PFSK-1 (cell line): ENCODE data around the gene PMFBP1.

ENCODE experiments used
- POLR2AphosphoS5 ChIP-seq: IDR thresholded peaks from 2 replicates; pipeline ENCODE4 v1.6.1; 2012; ENCODE audit warnings: low read depth, mild to moderate bottlenecking, control low read depth, low read length, moderate library complexity
- TF ChIP-seq, protein P1 (sequence below), 2 experiments: IDR thresholded peaks; 2 replicates each; pipeline versions ENCODE4 v1.6.1 to v1.8.0; 2011 to 2012; ENCODE audit warnings: low read depth in 2 of 2, low read length in 2 of 2, control low read depth in 1 of 2, inconsistent platforms in 1 of 2, mild to moderate bottlenecking in 1 of 2, moderate library complexity in 1 of 2; ENCODE audit not compliant: insufficient read depth in 1 of 2

GRCh38 chr16:72210072-72210471 is 38.1 kb upstream of the PMFBP1 start:
- no peak for TF ChIP-seq POLR2AphosphoS5
- TF ChIP-seq, protein P1, sequence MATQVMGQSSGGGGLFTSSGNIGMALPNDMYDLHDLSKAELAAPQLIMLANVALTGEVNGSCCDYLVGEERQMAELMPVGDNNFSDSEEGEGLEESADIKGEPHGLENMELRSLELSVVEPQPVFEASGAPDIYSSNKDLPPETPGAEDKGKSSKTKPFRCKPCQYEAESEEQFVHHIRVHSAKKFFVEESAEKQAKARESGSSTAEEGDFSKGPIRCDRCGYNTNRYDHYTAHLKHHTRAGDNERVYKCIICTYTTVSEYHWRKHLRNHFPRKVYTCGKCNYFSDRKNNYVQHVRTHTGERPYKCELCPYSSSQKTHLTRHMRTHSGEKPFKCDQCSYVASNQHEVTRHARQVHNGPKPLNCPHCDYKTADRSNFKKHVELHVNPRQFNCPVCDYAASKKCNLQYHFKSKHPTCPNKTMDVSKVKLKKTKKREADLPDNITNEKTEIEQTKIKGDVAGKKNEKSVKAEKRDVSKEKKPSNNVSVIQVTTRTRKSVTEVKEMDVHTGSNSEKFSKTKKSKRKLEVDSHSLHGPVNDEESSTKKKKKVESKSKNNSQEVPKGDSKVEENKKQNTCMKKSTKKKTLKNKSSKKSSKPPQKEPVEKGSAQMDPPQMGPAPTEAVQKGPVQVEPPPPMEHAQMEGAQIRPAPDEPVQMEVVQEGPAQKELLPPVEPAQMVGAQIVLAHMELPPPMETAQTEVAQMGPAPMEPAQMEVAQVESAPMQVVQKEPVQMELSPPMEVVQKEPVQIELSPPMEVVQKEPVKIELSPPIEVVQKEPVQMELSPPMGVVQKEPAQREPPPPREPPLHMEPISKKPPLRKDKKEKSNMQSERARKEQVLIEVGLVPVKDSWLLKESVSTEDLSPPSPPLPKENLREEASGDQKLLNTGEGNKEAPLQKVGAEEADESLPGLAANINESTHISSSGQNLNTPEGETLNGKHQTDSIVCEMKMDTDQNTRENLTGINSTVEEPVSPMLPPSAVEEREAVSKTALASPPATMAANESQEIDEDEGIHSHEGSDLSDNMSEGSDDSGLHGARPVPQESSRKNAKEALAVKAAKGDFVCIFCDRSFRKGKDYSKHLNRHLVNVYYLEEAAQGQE (IDR thresholded peaks at IDR 0.05; ENCODE audit: insufficient read depth in 1 of 2, low read depth in 2 of 2, low read length in 2 of 2): no peak
